Activated B cell treated with CpG ODN at 0.5 μM for 24 hours (primary cell): ENCODE measurements around the gene FBXO40. TPM values are rescaled to one million over a fixed set of nuclear protein-coding genes. Genes with fewer than 3 reads are reported as not detected.
"Not testable (repeated sequence)": the region's sequence is repeated elsewhere in the genome, so short reads cannot be mapped to it uniquely, and the experiment has no call there.

ENCODE experiments used
- ATAC-seq: fragments of 200-7000 bp; cut with Tn5 transposase; one replicate; pipeline ENCODE4 v1.10.0; 2021; ENCODE audit warnings: low read depth, mild to moderate bottlenecking, moderate library complexity
- CTCF ChIA-PET: fragments of 350-600 bp; sonication (Branson Sonifier 250); formaldehyde crosslinking; loops from one replicate; lab custom pipeline; 2021; ENCODE audit warnings: antibody characterized with exemption; lab: Charles Lee
- POLR2A ChIA-PET: fragments of 350-600 bp; sonication (Branson Sonifier 250); formaldehyde crosslinking; loops from one replicate; lab custom pipeline; 2021; ENCODE audit warnings: antibody characterized with exemption; lab: Charles Lee
- DNase-seq: peaks from one replicate; pipeline ENCODE4 v3.0.0; 2022
- H3K27ac Mint-ChIP-seq: one replicate; pipeline ENCODE4 v1.8.0; 2020; ENCODE audit warnings: mixed read lengths
- H3K27me3 Mint-ChIP-seq: one replicate; pipeline ENCODE4 v1.8.0; 2021; ENCODE audit warnings: mixed read lengths
- H3K36me3 Mint-ChIP-seq: one replicate; pipeline ENCODE4 v1.8.0; 2021; ENCODE audit warnings: low read depth, mixed read lengths
- H3K4me1 Mint-ChIP-seq: one replicate; pipeline ENCODE4 v1.8.0; 2021; ENCODE audit warnings: mixed read lengths
- H3K4me3 Mint-ChIP-seq: one replicate; pipeline ENCODE4 v1.8.0; 2020; ENCODE audit warnings: mild to moderate bottlenecking, mixed read lengths
- H3K9me3 Mint-ChIP-seq: one replicate; pipeline ENCODE4 v1.8.0; 2020; ENCODE audit warnings: mixed read lengths
- CTCF ChIP-seq: fragments of 200-600 bp; IDR thresholded peaks from one replicate; pipeline ENCODE4 v1.8.0; 2022; ENCODE audit warnings: antibody characterized with exemption, mild to moderate bottlenecking
- intact Hi-C: fragments of 100-400 bp; cut with micrococcal nuclease; formaldehyde crosslinking; loops from one replicate; pipeline ENCODE4 v1.15.1; 2024
- total RNA-seq: library from RNA; stranded (reverse); gene quantifications from 2 replicates; pipeline ENCODE4 v1.2.3, GENCODE V29; 2022

The FBXO40 gene
- total RNA-seq, 1 donor from 2014 or later: not detected

DNA sequence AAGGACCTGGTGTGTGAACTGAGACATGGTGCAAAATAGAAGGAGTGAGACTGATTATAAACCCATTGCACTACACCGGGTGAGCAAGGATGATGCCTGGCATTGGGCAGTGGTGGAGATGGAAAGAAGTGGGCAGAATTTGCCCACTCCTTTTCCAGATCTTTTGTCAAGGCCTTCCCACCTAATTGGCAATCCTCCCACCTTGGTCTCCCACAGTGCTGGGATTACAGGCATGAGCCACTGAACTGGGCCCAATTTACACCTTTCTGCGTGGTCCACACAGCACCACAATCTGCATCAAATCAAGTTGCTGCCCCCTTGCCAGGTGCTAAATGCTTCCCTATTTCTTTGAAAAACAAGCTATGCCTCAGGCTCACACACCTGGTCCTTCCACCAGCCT lies 5.4 kb downstream of the FBXO40 start:
- Mint-ChIP-seq H3K27ac (no peak overlapping the region), H3K9me3 (no peaks in the 10 kb centered on the region), H3K4me1 (peaks cover 2% of the 10 kb centered on the region), H3K36me3 (no peaks in the 10 kb centered on the region), H3K4me3 (no peak overlapping the region), H3K27me3 (no peaks in the 10 kb centered on the region)
- ChIA-PET CTCF (no interaction called here), POLR2A (interaction anchor here (0.7 kb wide), 1 partner anchor 1524 kb away, joined by 8 read pairs; no protein-coding TSS in a partner anchor)
- DNase-seq (no peak), ATAC-seq (no peak)
- intact Hi-C loops: no loop called here
- no peak for TF ChIP-seq CTCF

DNA sequence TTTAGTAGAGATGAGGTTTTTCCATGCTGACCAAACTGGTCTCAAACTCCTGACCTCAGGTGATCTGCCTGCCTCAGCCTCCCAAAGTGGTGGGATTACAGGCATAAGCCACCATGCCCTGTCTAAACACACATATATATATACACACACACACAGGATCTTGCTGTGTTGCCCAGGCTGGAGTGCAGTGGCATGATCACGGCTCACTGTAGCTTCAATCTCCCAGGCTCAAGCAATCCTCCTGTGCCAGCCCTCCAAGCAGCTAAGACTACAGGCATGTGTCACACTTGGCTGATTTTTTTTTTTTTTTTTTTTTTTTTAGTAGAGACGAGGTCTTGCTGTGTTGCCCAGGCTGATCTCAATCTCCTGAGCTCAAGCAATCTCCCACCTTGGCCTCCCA lies 6.7 kb downstream of the FBXO40 start:
- H3K4me3 Mint-ChIP-seq, H3K27me3 Mint-ChIP-seq, H3K9me3 Mint-ChIP-seq, H3K4me1 Mint-ChIP-seq, DNase-seq, H3K27ac Mint-ChIP-seq, ATAC-seq, CTCF ChIA-PET, H3K36me3 Mint-ChIP-seq, intact Hi-C loops: not testable (repeated sequence)
- POLR2A ChIA-PET: interaction anchor here (0.7 kb wide), 1 partner anchor 44 kb away, joined by 3 read pairs; no protein-coding TSS in a partner anchor

- no peak for ATAC-seq
- TF ChIP-seq CTCF: no peak
- DNase-seq: no peak
- Mint-ChIP-seq H3K36me3 (no peaks in the 10 kb centered on the region), H3K9me3 (no peaks in the 10 kb centered on the region), H3K4me3 (no peak overlapping the region), H3K27me3 (no peaks in the 10 kb centered on the region), H3K4me1 (no peaks in the 10 kb centered on the region), H3K27ac (no peak overlapping the region)
- POLR2A ChIA-PET: no interaction called here
- intact Hi-C loops: no loop called here
- CTCF ChIA-PET: no interaction called here
These were observed 8.1 kb downstream of the FBXO40 start for GRCh38 chr3:121601212-121601812.

GRCh38 chr3:121604759-121605158 lies 11.6 kb downstream of the FBXO40 start:
- CTCF ChIA-PET: no interaction called here

GRCh38 chr3:121606106-121606505 lies 12.9 kb downstream of the FBXO40 start:
- ChIA-PET CTCF (no interaction called here), POLR2A (no interaction called here)
- intact Hi-C loops: no loop called here
- no peaks in the 10 kb centered on the region for H3K27me3 Mint-ChIP-seq
- no peak overlapping the region for H3K4me3 Mint-ChIP-seq
- H3K9me3 Mint-ChIP-seq: no peaks in the 10 kb centered on the region
- ATAC-seq: no peak
- no peaks in the 10 kb centered on the region for H3K4me1 Mint-ChIP-seq
- no peak for TF ChIP-seq CTCF
- H3K36me3 Mint-ChIP-seq: no peaks in the 10 kb centered on the region
- no peak for DNase-seq
- no peak overlapping the region for H3K27ac Mint-ChIP-seq

More at GRCh38 chr3:121604759-121605158, 11.6 kb downstream of the FBXO40 start:
- no peak overlapping the region for H3K4me3 Mint-ChIP-seq
- no peak for TF ChIP-seq CTCF
- H3K4me1 Mint-ChIP-seq: no peaks in the 10 kb centered on the region
- H3K9me3 Mint-ChIP-seq: no peaks in the 10 kb centered on the region
- H3K27ac Mint-ChIP-seq: no peak overlapping the region
- H3K27me3 Mint-ChIP-seq: no peaks in the 10 kb centered on the region
- intact Hi-C loops: no loop called here
- POLR2A ChIA-PET: no interaction called here
- ATAC-seq (no peak), DNase-seq (no peak)
- no peaks in the 10 kb centered on the region for H3K36me3 Mint-ChIP-seq

DNA sequence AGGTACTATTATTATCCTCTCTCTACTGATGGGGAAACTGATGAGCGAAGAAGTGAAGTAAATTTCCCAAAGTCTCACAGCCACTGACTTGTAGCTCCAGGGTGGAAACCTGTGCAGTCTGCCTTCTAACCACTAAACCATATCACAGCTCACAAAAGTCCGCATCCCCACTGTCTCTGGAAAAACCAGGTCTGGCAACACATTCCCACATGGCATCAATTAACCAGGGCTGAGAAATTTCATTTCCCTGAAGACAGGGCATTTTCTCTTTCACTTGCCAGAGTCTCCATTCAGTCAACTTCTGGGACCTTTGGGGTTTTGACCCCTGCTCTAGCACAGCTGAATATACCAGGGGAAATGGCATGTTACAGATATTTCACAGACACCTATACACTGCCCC lies 26.5 kb downstream of the FBXO40 start:
- Mint-ChIP-seq H3K4me1 (no peaks in the 10 kb centered on the region), H3K36me3 (no peaks in the 10 kb centered on the region), H3K27me3 (peaks cover 4% of the 10 kb centered on the region), H3K9me3 (no peaks in the 10 kb centered on the region), H3K27ac (no peak overlapping the region), H3K4me3 (no peak overlapping the region)
- DNase-seq (no peak), ATAC-seq (no peak)
- ChIA-PET CTCF (no interaction called here), POLR2A (no interaction called here)
- TF ChIP-seq CTCF: no peak
- intact Hi-C loops: no loop called here
